PC-9 (cell line): ENCODE data around the gene NHS. TPM values are rescaled to one million over a fixed set of nuclear protein-coding genes. Genes with fewer than 3 reads are reported as not detected.
A peak's percentile ranks its signal among the peaks of the same experiment; 100 is the strongest.

Experiments
- BruUV-seq: library from RNA; stranded (reverse); fragments of 400-500 nt; replicated peaks from 2 replicates; lab custom pipeline; 2021; lab: Mats Ljungman, UMichigan
- CTCF ChIA-PET: fragments of 300-600 bp; sonication (Branson Sonifier 250); formaldehyde crosslinking; loops from one replicate; lab custom pipeline; 2022; ENCODE audit warnings: antibody characterized with exemption; lab: Charles Lee
- POLR2A ChIA-PET: fragments of 300-600 bp; sonication (Branson Sonifier 250); formaldehyde crosslinking; loops from one replicate; lab custom pipeline; 2022; ENCODE audit warnings: antibody characterized with exemption; ENCODE audit not compliant: unreplicated experiment; lab: Charles Lee
- DNase-seq, 2 experiments: peaks; one replicate each; pipeline versions ENCODE4 v3.0.0 to v3.0.0-alpha.2; 2015 to 2022; ENCODE audit warnings: mixed read lengths in 1 of 2
- H2AFZ ChIP-seq: fragments of 200-600 bp; sonication (generic); 2 replicates; pipeline ENCODE4 v1.8.1; 2017; ENCODE audit warnings: antibody characterized with exemption
- H3F3A ChIP-seq: fragments of 200-600 bp; sonication (generic); 2 replicates; pipeline ENCODE4 v1.8.1; 2017; ENCODE audit warnings: antibody characterized with exemption, mild to moderate bottlenecking, low read depth; ENCODE audit not compliant: insufficient read depth
- H3K27ac ChIP-seq: fragments of 200-600 bp; sonication (generic); 2 replicates; pipeline ENCODE4 v1.6.1; 2016; ENCODE audit warnings: mixed run types
- H3K27me3 ChIP-seq: fragments of 200-600 bp; sonication (generic); 2 replicates; pipeline ENCODE4 v1.6.1; 2016; ENCODE audit warnings: low read depth, mixed run types; ENCODE audit not compliant: insufficient read depth
- H3K36me3 ChIP-seq: fragments of 200-600 bp; sonication (generic); 2 replicates; pipeline ENCODE4 v1.6.1; 2016; ENCODE audit warnings: low read depth, mixed run types
- H3K4me1 ChIP-seq: fragments of 200-600 bp; sonication (generic); replicated peaks from 2 replicates; pipeline ENCODE4 v1.6.1; 2016; ENCODE audit warnings: mixed run types; ENCODE audit not compliant: insufficient read depth
- H3K4me2 ChIP-seq: fragments of 200-600 bp; sonication (generic); 2 replicates; pipeline ENCODE4 v1.6.1; 2017; ENCODE audit warnings: mixed run types
- H3K4me3 ChIP-seq: fragments of 200-600 bp; sonication (generic); 2 replicates; pipeline ENCODE4 v1.6.1; 2016; ENCODE audit warnings: mixed run types
- H3K79me2 ChIP-seq: fragments of 200-600 bp; sonication (generic); 2 replicates; pipeline ENCODE4 v1.6.1; 2017; ENCODE audit warnings: low read depth, mixed run types
- H3K9me2 ChIP-seq: fragments of 200-600 bp; sonication (generic); 2 replicates; pipeline ENCODE4 v1.8.1; 2017; ENCODE audit warnings: mild to moderate bottlenecking; ENCODE audit not compliant: insufficient read depth
- H3K9me3 ChIP-seq: fragments of 200-600 bp; sonication (generic); 2 replicates; pipeline ENCODE4 v1.8.1; 2016; ENCODE audit warnings: low read depth; ENCODE audit not compliant: insufficient read depth
- H4K20me1 ChIP-seq: fragments of 200-600 bp; sonication (generic); 2 replicates; pipeline ENCODE4 v1.8.1; 2017; ENCODE audit not compliant: insufficient read depth
- EZH2 ChIP-seq: fragments of 200-600 bp; sonication (generic); IDR thresholded peaks from 2 replicates; pipeline ENCODE4 v1.8.0; 2017; ENCODE audit warnings: antibody characterized with exemption, low read depth
- intact Hi-C: fragments of 100-400 bp; cut with micrococcal nuclease; formaldehyde crosslinking; loops from one replicate; pipeline ENCODE4 v1.10.0; 2022; ENCODE audit not compliant: unreplicated experiment
- total RNA-seq: library from RNA; stranded (reverse); gene quantifications from 2 replicates; pipeline ENCODE4 v1.2.3, GENCODE V29; 2021
- TF ChIP-seq, protein P1 (sequence below): fragments of 200-600 bp; sonication (generic); conservative IDR thresholded peaks from 2 replicates; pipeline ENCODE4 v1.6.1; 2017; ENCODE audit warnings: mixed run types, antibody characterized with exemption, mild to moderate bottlenecking, moderate library complexity

The NHS gene
- total RNA-seq, 1 experiment from 2014 or later: 6.7 TPM

DNA sequence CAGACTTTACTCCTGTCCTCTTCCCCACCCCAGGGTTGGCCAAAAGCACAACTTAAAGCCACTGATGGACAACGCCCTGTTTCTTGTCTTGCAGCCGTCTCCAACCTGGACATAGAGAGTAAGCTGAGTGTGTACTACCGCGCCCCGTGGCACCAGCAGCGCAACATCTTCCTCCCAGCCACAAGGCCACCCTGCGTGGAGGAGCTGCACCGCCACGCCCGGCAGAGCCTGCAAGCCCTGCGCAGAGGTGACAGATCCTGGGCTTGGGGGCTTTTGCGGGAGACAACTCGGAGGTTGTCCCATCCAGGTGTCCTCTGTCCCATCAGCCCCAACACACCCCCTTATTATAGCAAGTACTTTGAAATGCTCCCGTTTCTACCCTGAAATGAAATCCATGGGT lies 312.6 kb downstream of the NHS start:
- Histone ChIP-seq H3K27me3 (no peaks in the 10 kb centered on the region), H3K79me2 (no peaks in the 10 kb centered on the region), H3K4me1 (0 out of 2 replicates have a peak, but pooled peaks cover 6% of the 10 kb centered on the region), H3K9me2 (no peaks in the 10 kb centered on the region), H3K36me3 (no peaks in the 10 kb centered on the region), H3K4me3 (no peak overlapping the region), H3K4me2 (no peak overlapping the region), H3F3A (no peaks in the 10 kb centered on the region), H3K9me3 (no peaks in the 10 kb centered on the region), H3K27ac (no peak overlapping the region), H2AFZ (no peak overlapping the region), H4K20me1 (no peaks in the 10 kb centered on the region)
- no TSS peak for BruUV-seq
- ChIA-PET POLR2A (no interaction called here), CTCF (no interaction called here)
- DNase-seq: no peak
- intact Hi-C loops: no loop called here
- TF ChIP-seq, protein P1, sequence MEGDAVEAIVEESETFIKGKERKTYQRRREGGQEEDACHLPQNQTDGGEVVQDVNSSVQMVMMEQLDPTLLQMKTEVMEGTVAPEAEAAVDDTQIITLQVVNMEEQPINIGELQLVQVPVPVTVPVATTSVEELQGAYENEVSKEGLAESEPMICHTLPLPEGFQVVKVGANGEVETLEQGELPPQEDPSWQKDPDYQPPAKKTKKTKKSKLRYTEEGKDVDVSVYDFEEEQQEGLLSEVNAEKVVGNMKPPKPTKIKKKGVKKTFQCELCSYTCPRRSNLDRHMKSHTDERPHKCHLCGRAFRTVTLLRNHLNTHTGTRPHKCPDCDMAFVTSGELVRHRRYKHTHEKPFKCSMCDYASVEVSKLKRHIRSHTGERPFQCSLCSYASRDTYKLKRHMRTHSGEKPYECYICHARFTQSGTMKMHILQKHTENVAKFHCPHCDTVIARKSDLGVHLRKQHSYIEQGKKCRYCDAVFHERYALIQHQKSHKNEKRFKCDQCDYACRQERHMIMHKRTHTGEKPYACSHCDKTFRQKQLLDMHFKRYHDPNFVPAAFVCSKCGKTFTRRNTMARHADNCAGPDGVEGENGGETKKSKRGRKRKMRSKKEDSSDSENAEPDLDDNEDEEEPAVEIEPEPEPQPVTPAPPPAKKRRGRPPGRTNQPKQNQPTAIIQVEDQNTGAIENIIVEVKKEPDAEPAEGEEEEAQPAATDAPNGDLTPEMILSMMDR: no peak

DNA sequence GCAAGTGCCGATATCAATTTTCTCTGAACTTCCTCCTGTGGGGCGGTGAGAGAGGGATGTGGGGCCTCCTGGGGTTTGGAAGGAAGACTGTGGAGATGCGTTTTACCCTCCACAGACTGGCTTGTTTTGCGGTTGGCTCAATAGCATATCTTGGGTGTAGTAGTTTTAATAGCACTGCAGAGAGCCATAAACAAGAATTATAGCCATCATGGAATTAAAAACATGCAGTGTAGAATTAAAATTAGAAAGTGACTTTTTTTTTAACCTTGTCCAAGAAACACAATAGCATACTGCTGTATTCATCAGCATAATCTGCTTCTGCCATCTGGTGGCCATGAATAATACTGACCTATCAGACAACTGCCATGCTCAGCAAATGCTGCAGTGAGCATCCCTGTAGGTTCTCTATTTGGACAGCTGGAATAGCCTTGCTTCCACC lies 315.0 kb downstream of the NHS start:
- intact Hi-C loops: loop anchor here (1.0 to 10.0 kb wide), 7 partner anchors 99 to 865 kb away; partner anchors contain the start of gene NHS
- peak; percentile 31 to 63 for DNase-seq
- Histone ChIP-seq H3K27me3 (no peaks in the 10 kb centered on the region), H3K36me3 (no peaks in the 10 kb centered on the region), H3K4me2 (no peak overlapping the region), H3K9me3 (no peaks in the 10 kb centered on the region), H3K79me2 (no peaks in the 10 kb centered on the region), H2AFZ (no peak overlapping the region), H3F3A (no peaks in the 10 kb centered on the region), H3K4me1 (0 out of 2 replicates have a peak, but pooled peaks cover 6% of the 10 kb centered on the region), H3K27ac (no peak overlapping the region), H3K9me2 (no peaks in the 10 kb centered on the region), H4K20me1 (no peaks in the 10 kb centered on the region), H3K4me3 (no peak overlapping the region)
- TF ChIP-seq, protein P1: peak; percentile 82
- no peak for TF ChIP-seq EZH2
- ChIA-PET CTCF (interaction anchor here (1.3 kb wide), 1 partner anchor 447 kb away, joined by 5 read pairs; no protein-coding TSS in a partner anchor), POLR2A (no interaction called here)
- no TSS peak for BruUV-seq

DNA sequence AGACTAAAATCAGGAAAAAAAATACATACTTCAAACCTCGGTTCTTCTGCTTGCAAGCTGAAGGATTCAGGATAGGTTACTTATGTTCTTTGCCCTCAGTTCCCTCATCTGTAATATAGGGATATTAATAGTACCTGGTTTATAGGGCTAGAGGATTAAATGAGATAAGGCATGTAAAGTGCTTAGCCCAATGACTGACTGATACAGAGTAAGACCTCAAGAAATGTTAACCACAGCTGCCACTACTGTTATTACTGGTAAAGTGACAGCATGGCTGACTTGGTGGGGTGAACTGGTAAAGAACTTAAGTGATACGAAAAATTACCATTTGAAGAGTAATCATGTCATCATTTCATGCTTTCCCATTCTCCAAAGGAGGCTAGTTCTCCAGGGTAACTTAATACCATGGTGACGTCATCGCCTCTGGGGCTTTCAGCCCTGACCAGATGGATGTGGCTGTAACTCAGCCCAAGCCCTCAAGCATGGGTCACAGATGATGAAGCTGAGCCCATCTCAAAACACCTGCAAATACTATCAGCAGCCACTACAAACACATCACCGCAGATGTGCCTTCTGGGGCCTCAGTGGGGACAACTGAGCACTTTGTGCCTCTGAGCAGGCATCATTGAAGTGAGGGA lies 317.8 kb downstream of the NHS start:
- no peak overlapping the region for H3K27ac ChIP-seq
- H3K4me3 ChIP-seq: no peak overlapping the region
- no TSS peak for BruUV-seq
- intact Hi-C loops: loop anchor here (5.0 to 10.0 kb wide), 3 partner anchors 166 to 868 kb away; partner anchors contain the start of gene NHS
- H3K36me3 ChIP-seq: no peaks in the 10 kb centered on the region
- H4K20me1 ChIP-seq: no peaks in the 10 kb centered on the region
- no peaks in the 10 kb centered on the region for H3K79me2 ChIP-seq
- H2AFZ ChIP-seq: no peak overlapping the region
- H3K9me3 ChIP-seq: no peaks in the 10 kb centered on the region
- peaks cover 6% of the 10 kb centered on the region; the same call in 1 of the 2 replicates for H3K4me1 ChIP-seq
- no peak for DNase-seq
- no peaks in the 10 kb centered on the region for H3F3A ChIP-seq
- no peaks in the 10 kb centered on the region for H3K27me3 ChIP-seq
- no peaks in the 10 kb centered on the region for H3K9me2 ChIP-seq
- CTCF ChIA-PET: interaction anchor here (0.7 kb wide), 1 partner anchor 862 kb away, joined by 4 read pairs; no protein-coding TSS in a partner anchor
- TF ChIP-seq EZH2: no peak
- TF ChIP-seq, protein P1: no peak
- no peak overlapping the region for H3K4me2 ChIP-seq
- POLR2A ChIA-PET: no interaction called here
